LNCaP clone FGC (cell line): ENCODE results near the gene ZNF648.
"Not testable (repeated sequence)": the region's sequence is repeated elsewhere in the genome, so short reads cannot be mapped to it uniquely, and the experiment has no call there.

Source experiments
- DNase-seq: peaks from one replicate; pipeline ENCODE4 v3.0.0-alpha.2; 2011; ENCODE audit warnings: low read depth
- H3K4me3 ChIP-seq: 2 replicates; pipeline ENCODE4 v1.5.1; 2011; ENCODE audit warnings: mild to moderate bottlenecking, low read depth, low read length, control low read depth
- TF ChIP-seq, protein P1 (sequence below): IDR thresholded peaks from 2 replicates; pipeline ENCODE4 v1.5.1; 2012; ENCODE audit warnings: mild to moderate bottlenecking; ENCODE audit not compliant: control insufficient read depth, insufficient read depth; ENCODE audit errors: extremely low read depth

ZNF648 gene

DNA sequence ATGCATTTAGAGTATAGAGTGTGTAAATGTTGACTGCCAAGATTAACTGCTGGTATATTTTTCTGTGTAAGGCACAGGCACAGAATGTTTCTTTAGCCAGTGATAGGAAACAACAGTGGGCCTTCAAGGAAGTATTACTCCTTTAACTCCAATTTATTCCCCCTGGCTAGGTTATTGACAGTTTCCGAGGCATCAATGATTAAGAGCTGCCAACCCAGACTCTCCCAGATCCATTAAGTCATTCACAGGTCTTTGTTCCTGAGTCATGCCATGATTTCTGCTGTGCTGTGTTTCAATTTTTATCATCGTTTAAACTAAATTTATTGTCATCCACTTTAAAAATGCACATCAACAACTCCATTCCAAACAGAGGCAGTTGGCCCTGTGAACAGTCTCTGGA is 9.2 kb downstream of the ZNF648 start:
- H3K4me3 ChIP-seq, result no peak overlapping the region
- DNase-seq, result no peak
- TF ChIP-seq, protein P1, sequence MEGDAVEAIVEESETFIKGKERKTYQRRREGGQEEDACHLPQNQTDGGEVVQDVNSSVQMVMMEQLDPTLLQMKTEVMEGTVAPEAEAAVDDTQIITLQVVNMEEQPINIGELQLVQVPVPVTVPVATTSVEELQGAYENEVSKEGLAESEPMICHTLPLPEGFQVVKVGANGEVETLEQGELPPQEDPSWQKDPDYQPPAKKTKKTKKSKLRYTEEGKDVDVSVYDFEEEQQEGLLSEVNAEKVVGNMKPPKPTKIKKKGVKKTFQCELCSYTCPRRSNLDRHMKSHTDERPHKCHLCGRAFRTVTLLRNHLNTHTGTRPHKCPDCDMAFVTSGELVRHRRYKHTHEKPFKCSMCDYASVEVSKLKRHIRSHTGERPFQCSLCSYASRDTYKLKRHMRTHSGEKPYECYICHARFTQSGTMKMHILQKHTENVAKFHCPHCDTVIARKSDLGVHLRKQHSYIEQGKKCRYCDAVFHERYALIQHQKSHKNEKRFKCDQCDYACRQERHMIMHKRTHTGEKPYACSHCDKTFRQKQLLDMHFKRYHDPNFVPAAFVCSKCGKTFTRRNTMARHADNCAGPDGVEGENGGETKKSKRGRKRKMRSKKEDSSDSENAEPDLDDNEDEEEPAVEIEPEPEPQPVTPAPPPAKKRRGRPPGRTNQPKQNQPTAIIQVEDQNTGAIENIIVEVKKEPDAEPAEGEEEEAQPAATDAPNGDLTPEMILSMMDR, result no peak

DNA sequence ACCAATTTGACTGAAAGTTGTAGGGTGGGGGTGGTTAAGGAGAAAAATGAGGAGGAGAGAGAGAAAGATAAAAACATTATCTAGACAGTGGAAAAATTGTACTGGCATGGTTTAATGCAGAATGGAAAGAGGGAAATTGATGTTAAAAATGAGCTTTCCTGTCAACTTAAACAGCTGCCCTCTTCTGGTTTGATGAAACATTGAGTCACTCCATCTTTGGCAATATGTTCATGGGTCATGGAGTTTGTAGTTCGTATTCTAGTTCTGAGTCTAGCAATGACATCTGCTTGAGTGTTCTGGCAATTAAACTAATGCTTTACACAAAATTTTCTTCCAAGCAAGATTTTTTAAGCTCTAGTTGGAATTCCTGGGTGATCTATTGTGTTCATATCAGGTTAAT is 9.6 kb downstream of the ZNF648 start:
- DNase-seq, result no peak
- TF ChIP-seq, protein P1, result no peak
- no peak overlapping the region for H3K4me3 ChIP-seq

DNA sequence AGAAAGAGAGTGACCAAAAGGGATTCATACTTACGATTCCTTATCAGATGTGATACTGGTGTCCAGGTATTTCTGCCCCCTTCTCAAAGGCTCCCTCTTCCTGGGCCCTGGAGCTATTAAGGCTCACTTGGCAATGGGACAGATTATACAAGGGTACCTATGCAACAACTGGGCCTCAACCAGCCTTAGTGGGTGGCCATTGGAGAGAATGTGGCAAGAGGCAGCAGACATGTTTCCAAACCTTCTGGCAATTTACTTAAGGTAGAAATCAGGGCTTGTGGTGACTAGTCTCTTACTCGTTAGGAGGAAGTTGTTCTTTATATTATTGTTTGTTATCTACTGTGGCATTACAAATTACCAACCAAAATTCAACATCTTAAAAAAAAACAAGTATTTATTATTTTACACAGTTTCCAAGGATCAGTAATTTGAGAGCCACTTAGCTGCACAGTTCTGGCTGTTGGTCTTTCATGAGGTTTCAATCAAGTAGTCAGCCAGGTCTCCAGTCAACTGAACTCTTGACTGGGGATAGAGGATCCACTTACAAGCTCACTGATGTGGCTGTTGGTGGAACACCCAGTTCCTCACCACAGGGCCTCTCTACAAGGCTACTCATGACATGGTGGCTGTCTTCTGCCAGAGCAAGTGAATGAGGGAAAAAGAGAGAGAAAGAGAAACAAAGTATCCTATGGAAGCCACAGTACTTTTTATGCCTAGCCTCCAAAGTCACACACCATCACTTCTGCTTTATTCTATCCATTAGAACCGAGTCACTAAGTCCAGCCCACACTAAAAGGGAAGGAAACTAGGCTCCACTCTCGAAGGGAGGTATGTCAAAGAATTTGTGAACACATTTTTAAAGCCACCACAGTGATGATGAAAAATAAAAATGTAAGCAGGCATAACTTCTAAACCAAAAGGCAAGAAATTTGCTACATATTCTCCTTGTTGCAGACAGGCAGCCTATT is 10.7 kb downstream of the ZNF648 start:
- no peak overlapping the region for H3K4me3 ChIP-seq
- TF ChIP-seq, protein P1, result no peak
- no peak for DNase-seq

DNA sequence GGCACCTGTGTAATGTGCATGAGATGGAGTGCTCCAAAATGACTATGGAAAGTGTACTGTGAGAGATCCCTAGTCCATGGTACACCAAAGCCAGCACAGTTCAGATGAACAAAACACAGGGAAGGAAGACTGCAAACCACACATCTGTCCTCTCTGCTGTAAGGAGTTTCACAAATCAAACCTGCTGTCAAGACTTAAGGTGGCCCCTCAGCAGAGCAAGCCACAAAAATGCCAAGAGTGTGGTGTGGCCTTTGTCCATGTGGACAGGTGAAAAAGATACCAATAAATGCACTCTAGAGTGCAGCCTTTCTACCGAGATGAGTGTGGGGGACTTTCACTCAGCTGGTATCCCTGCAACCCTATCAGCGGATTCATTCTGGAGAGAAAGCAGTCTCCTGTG is 12.9 kb downstream of the ZNF648 start:
- TF ChIP-seq, protein P1, result no peak
- H3K4me3 ChIP-seq, result no peak overlapping the region
- DNase-seq, result no peak

DNA sequence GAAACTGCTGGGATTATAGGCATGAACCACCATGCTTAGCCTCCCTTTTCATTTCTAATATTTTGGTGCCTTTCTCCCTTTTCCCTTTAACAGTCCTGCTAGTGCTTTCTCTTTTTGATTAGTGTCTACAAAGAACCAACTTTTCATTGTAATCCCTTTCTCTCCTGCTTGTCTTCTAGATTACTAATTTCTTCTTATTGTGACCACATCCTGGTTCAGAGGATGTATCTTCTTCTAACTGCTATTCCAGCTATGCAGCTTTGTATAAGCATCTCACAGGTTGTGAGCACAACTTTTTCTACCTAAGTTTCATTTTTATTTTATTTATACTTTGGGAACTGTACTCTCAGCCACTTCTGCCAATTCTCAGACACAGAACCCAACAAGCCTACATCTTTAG is 14.7 kb downstream of the ZNF648 start:
- DNase-seq, result no peak
- no peak overlapping the region for H3K4me3 ChIP-seq
- TF ChIP-seq, protein P1, result no peak

DNA sequence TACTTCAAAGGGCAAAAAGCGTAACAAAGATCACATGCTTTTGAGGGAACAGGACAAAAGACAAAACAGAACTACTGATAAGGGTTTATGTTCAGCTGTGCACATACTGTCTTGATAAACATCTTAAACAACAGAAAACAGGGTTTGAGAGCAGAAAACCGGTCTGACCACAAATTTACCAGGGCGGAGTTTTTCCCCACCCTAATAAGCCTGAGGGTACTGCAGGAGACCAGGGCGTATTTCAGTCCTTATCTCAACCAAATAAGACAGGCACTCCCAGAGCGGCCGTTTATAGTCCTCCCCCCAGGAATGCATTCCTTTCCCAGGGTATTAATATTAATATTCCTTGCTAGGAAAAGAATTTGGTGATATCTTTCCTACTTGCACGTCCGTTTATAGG is 16.0 kb downstream of the ZNF648 start:
- not testable (repeated sequence) for H3K4me3 ChIP-seq, DNase-seq

DNA sequence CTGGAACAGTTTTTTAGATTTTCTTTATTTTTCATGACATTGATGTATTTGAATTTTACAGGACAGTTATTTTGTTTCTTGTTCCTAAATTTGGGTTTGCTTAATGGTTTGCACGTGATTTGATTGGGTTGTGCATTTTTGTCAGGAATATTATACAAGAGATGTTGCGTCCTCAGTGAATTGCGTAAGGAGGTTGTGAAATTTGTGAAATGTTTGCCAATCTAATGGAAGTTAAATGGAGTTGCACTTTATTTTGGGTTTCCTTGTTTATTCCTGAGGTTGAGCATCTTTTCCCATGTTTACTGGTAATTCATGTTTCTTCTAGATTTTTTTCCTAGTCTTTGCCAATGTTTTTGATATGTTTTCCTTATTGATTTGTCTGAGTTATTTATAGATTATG is 19.9 kb downstream of the ZNF648 start:
- TF ChIP-seq, protein P1, result no peak
- no peak overlapping the region for H3K4me3 ChIP-seq
- no peak for DNase-seq
